ENCODE data around the gene C1QTNF2.

- TF ChIP-seq POLR2A (IDR thresholded peaks at IDR 0.05) (no peak), CTCF (IDR thresholded peaks at IDR 0.05) (no peak)
These were observed 3.2 kb downstream of the C1QTNF2 start for GRCh38 chr5:160367261-160367660.

Measured in thyroid gland (tissue), 4 donors.